ENCODE results near the gene GNGT1.

GRCh38 chr7:93902777-93903423 is 3.5 kb upstream of the GNGT1 start:
- TF ChIP-seq CTCF (IDR thresholded peaks at IDR 0.05 in 8 of 11, conservative IDR thresholded peaks at IDR 0.05 in 3 of 11) = peak in 10 of 11 experiments; percentile 39 to 81 (median 65)
- no peak for TF ChIP-seq POLR2A (IDR thresholded peaks at IDR 0.05)

All from spleen (tissue), 7 donors.